GM21576 (cell line): ENCODE results near the gene ADAMTS17.
A peak's percentile ranks its signal among the peaks of the same experiment; 100 is the strongest.

Source experiments
- ATAC-seq: cut with Tn5 transposase; IDR thresholded peaks from one replicate; pipeline ENCODE4 v1.9.1; 2021; ENCODE audit warnings: mild to moderate bottlenecking, moderate library complexity; ENCODE audit not compliant: unreplicated experiment

ADAMTS17 gene

DNA sequence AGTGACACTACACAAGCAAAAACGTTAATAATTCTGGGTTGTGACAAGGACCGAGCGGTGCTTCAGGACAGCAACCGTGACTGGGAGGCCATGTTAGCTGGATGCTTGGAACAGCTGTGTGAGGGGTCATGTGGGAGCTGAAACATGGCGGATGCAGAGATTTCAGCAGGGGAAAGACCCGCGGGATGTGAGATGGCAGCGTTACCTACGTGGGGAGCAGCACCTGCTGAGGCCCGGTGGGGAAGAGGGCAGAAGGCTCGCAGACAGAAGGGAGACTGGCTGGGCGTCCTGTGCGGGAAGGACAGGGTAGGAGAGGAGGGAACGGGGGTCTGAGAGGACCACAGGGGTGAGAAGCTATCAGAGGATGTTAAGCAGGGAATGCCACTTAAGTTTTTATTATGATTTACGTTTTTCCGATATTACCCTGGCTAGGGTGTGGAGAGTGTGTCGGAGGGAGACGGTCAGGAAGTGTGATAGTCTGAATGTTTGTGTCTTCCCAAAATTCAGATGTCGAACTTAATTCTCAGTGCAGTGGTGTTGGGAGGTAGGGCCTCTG is 379.7 kb downstream of the ADAMTS17 start:
- ATAC-seq: no peak

- ATAC-seq: no peak
Measured at GRCh38 chr15:99961011-99961441, 380.7 kb downstream of the ADAMTS17 start.

DNA sequence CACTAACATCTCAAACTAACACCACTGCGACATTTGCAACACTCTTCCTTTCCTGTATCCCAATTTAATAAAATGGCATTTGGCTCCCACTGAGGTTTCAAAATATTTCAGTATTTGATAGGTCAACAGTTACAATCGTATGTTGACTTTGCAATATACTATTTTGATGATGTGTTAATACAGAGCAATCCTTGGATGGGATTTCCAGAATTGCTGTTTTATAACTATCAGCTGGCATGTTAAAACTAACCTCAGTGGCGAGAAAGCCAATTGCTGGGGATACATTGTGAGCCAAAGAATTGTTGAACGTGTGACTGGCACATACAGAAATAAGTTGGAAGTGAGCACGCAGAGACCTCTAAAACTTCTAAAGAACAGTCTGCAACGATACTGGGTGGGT is 382.4 kb downstream of the ADAMTS17 start:
- ATAC-seq: no peak

DNA sequence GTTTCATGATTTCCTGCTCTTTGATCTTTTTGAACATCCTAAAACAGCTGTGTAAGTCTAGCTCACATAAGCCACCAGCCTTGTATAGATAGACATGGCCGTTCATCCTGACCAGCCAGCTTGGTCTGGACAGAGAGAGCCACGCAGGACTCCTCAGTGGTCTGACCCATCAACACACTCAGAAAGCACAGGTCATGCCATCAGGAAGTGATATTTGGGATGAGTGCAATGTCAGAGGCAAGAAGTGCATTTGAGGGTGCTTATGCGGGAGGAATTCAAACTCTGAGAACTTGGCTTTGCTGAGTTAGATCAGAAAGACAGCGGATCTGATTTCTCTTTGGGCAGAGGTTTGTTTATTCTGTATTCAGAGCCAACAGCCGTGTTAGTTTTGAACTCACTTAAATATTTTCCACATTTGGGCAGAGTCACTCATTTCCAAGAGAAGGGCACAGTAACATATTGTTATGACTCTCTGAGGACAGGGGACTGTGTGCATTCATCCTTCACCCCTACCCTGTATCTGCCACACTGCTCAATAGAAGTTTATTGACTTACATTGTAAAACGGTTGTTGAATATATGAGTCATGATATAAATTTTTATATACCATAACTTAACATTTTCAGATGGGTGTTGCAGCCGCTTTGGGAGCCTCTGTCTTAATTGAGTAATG is 383.2 kb downstream of the ADAMTS17 start:
- no peak for ATAC-seq

- no peak for ATAC-seq
Measured at GRCh38 chr15:99957642-99958013, 384.1 kb downstream of the ADAMTS17 start.

GRCh38 chr15:99956820-99957641 is 384.7 kb downstream of the ADAMTS17 start:
- ATAC-seq: no peak

- no peak for ATAC-seq
Measured at GRCh38 chr15:99956022-99956775, 385.6 kb downstream of the ADAMTS17 start.

- no peak for ATAC-seq
Measured at GRCh38 chr15:99955532-99955931, 386.2 kb downstream of the ADAMTS17 start.

DNA sequence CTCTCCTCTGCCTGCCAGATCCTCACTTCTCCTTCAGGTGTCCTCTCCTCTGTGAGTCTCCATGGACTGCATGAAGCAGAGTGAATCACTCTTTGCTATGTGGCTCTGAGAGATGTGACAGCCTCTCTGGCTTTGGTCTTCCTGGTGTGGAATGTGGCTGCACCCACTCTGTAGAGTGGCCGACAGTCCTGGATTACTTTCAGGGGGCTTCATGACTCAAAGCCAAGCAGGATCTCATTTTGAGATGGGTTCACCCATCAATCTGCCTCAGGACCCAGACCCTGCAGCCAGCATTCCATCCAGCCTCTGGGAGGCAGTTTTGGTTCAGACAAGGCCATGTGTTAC is 386.6 kb downstream of the ADAMTS17 start:
- ATAC-seq: no peak

GRCh38 chr15:99954361-99955180 is 387.2 kb downstream of the ADAMTS17 start:
- no peak for ATAC-seq

DNA sequence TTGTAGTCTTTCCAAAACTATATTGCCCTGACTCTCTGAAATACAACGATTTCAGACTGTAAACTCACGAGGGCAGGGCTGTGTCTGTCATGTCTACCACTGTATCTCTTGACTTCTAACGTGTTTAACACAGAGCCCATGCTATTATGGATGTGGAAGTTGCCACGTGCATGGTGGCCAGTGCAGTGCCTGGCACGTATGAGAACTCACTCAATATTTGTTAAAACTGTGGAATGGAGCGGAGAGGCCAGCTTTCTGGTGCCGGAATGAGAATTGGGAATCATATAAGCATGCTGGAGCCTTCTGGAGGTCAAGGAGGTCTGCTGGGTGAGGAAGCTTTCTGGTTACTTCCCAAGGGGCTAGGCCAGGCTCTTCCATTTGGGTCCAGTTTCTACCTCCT is 387.9 kb downstream of the ADAMTS17 start:
- no peak for ATAC-seq

- ATAC-seq: no peak
Measured at GRCh38 chr15:99951511-99951910, 390.3 kb downstream of the ADAMTS17 start.

- no peak for ATAC-seq
Measured at GRCh38 chr15:99944131-99944530, 397.6 kb downstream of the ADAMTS17 start.

DNA sequence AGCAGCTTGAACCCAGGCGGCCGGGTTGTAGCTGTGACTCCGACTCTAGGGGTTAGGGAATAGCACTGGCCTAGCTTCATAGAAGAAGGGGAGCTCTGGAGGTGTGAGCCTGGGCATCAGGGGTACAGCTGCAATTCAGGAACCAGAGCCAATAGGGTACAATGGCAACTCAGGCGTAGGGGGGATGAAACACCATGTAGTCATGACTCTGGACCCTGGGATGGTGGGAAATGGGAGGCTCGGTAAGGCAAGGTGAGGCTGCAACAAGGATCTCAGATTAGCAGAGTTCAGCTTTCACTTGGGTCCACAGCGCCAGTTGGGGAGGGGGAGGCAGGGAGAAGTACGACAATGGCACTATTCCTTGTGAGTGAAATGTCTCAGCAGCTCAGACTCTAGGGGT is 398.3 kb downstream of the ADAMTS17 start:
- no peak for ATAC-seq

GRCh38 chr15:99932676-99933402 is 408.9 kb downstream of the ADAMTS17 start:
- ATAC-seq: no peak

GRCh38 chr15:99931703-99932603 is 409.8 kb downstream of the ADAMTS17 start:
- ATAC-seq: no peak

GRCh38 chr15:99930696-99931095 is 411.1 kb downstream of the ADAMTS17 start:
- no peak for ATAC-seq

DNA sequence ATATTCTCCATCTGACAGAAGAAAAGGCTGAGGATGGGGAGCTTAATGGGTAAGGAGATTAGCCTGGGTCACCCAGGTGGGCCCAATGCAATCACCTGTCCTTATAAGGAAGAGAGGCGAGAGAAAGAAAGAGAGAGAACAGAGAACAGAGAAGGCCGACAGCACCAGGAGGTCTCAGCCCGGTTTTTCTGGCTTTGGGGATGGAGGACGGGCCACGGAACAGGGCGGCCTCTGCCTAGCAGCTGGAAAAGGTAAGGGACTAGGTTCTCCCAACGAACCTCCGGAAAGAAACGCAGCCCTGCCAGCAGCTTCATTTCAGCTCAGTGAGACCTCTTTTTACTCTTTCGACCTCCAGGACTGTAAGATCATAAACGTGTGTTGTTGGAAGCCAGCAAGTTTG is 412.5 kb downstream of the ADAMTS17 start:
- no peak for ATAC-seq

DNA sequence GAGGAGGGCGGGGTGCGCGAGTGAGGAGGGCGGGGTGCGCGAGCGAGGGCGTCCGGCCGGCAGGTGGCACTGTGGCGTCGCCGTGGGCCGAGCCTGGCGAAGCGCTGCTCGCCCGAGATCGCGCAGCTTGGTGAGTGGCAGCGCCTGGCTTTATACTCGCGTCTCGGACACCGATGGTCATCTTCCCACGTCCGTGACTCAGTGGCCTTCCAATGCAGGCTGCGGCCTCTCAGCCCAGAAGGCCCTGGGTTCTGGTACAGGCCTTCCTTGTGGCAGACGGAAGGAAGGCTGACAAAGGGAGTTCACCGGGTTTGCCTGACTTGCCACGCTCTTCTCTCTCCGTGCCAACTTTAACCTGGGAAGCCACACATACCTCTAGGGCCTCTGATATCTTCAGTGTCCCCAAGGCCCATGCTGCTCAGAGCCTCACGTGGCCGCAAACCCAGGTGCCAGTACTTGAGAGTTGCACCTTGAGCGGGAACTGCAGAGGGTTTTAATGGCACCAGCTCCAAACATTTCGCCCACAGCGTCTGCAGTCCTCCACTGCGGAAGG is 413.3 kb downstream of the ADAMTS17 start:
- peak; percentile 94 for ATAC-seq
